Measurements from ENCODE around the gene HSD3B1.

GRCh38 chr1:119549719-119550132 is 42.7 kb downstream of the HSD3B1 start:
- TF ChIP-seq EZH2phosphoT487 (IDR thresholded peaks at IDR 0.05; ENCODE audit: borderline replicate concordance) (no peak), CTCF (conservative IDR thresholded peaks at IDR 0.05; ENCODE audit: low read length) (peak; percentile 67)

Measured in Loucy (cell line).